SK-N-SH (cell line): ENCODE data around the gene CCR9. TPM values are rescaled to one million over a fixed set of nuclear protein-coding genes. Genes with fewer than 3 reads are reported as not detected.

Experiments
- CTCF ChIA-PET: fragments of 300-600, 350-600 bp; formaldehyde crosslinking; extraction: SDS; loops from one replicate; lab custom pipeline; 2021; lab: Yijun Ruan, JAX
- POLR2A ChIA-PET: fragments of 350-600 bp; sonication (Branson Sonifier 250); formaldehyde crosslinking; extraction: SDS; loops from one replicate; lab custom pipeline; 2020; ENCODE audit warnings: antibody characterized with exemption, inconsistent platforms; lab: Yijun Ruan, JAX
- DNase-seq: peaks from one replicate; pipeline ENCODE4 v3.0.0; 2012
- H2AFZ ChIP-seq: fragments of 200-600 bp; sonication (generic); 2 replicates; pipeline ENCODE4 v1.8.1; 2016; ENCODE audit warnings: antibody characterized with exemption, mild to moderate bottlenecking, low read depth
- H3F3A ChIP-seq: fragments of 200-600 bp; sonication (generic); replicated peaks from 2 replicates; pipeline ENCODE3; 2016; ENCODE audit warnings: antibody characterized with exemption, mild to moderate bottlenecking; ENCODE audit not compliant: insufficient read depth
- H3K27ac ChIP-seq, 2 experiments: fragments of 200-500 bp in 1 of 2; fragments of 200-600 bp in 1 of 2; sonication (Bioruptor generic) in 1 of 2; sonication (generic), shearing (Covaris generic) in 1 of 2; 2 replicates each; pipeline versions ENCODE4 v1.5.1 to v1.6.1; 2014 to 2016; ENCODE audit warnings: low read depth in 2 of 2, inconsistent platforms in 1 of 2, low read length in 1 of 2, mild to moderate bottlenecking in 1 of 2, mixed read lengths in 1 of 2
- H3K27me3 ChIP-seq: fragments of 200-600 bp; sonication (generic), shearing (Covaris generic); 2 replicates; pipeline ENCODE4 v1.6.1; 2016; ENCODE audit warnings: mixed run types; ENCODE audit not compliant: insufficient read depth
- H3K36me3 ChIP-seq, 2 experiments: fragments of 200-500 bp in 1 of 2; fragments of 200-600 bp in 1 of 2; sonication (Bioruptor generic) in 1 of 2; sonication (generic) in 1 of 2; replicated peaks in 1 of 2; 2 replicates each; pipeline versions ENCODE3 to v1.5.1; 2014 to 2016; ENCODE audit warnings: low read length in 1 of 2, mild to moderate bottlenecking in 1 of 2; ENCODE audit not compliant: insufficient read depth in 2 of 2, control insufficient read depth in 1 of 2
- H3K4me1 ChIP-seq, 2 experiments: fragments of 200-500 bp in 1 of 2; fragments of 200-600 bp in 1 of 2; sonication (Bioruptor generic) in 1 of 2; sonication (generic), shearing (Covaris generic) in 1 of 2; 2 replicates each; pipeline versions ENCODE4 v1.5.1 to v1.6.1; 2014 to 2016; ENCODE audit warnings: low read depth in 1 of 2, low read length in 1 of 2, mixed run types in 1 of 2; ENCODE audit not compliant: insufficient read depth in 2 of 2, control insufficient read depth in 1 of 2
- H3K4me2 ChIP-seq: fragments of 200-600 bp; sonication (generic), shearing (Covaris generic); 2 replicates; pipeline ENCODE4 v1.6.1; 2017; ENCODE audit warnings: mixed run types
- H3K4me3 ChIP-seq, 2 experiments: fragments of 200-500 bp in 1 of 2; fragments of 200-600 bp in 1 of 2; sonication (Bioruptor generic) in 1 of 2; sonication (generic), shearing (Covaris generic) in 1 of 2; 2 replicates each; pipeline versions ENCODE4 v1.5.1 to v1.8.1; 2014 to 2016; ENCODE audit warnings: low read depth in 2 of 2, inconsistent platforms in 1 of 2, low read length in 1 of 2, mild to moderate bottlenecking in 1 of 2, mixed read lengths in 1 of 2, moderate library complexity in 1 of 2
- H3K79me2 ChIP-seq: fragments of 200-600 bp; sonication (generic); 2 replicates; pipeline ENCODE4 v1.8.1; 2017; ENCODE audit warnings: mild to moderate bottlenecking; ENCODE audit not compliant: insufficient read depth
- H3K9ac ChIP-seq: fragments of 200-600 bp; sonication (generic); 2 replicates; pipeline ENCODE4 v1.6.1; 2017; ENCODE audit warnings: mixed run types
- H3K9me2 ChIP-seq: fragments of 200-600 bp; sonication (generic); 2 replicates; pipeline ENCODE4 v1.6.1; 2017; ENCODE audit warnings: mixed run types
- H3K9me3 ChIP-seq: fragments of 200-600 bp; sonication (generic); 2 replicates; pipeline ENCODE4 v1.6.1; 2017; ENCODE audit warnings: mixed run types, mild to moderate bottlenecking, moderate library complexity
- H4K20me1 ChIP-seq: fragments of 200-600 bp; sonication (generic); 2 replicates; pipeline ENCODE4 v1.6.1; 2017; ENCODE audit warnings: mild to moderate bottlenecking, mixed run types; ENCODE audit not compliant: insufficient read depth
- CHD2 ChIP-seq: fragments of 150-350 bp; IDR thresholded peaks from 2 replicates; pipeline ENCODE4 v1.6.1; 2018; ENCODE audit warnings: low read length; ENCODE audit not compliant: partially characterized antibody
- EP300 ChIP-seq, 2 experiments: IDR thresholded peaks; 2 replicates each; pipeline versions ENCODE4 v1.4.0 to v1.6.1; 2012; ENCODE audit warnings: borderline replicate concordance in 1 of 2, low read depth in 1 of 2, low read length in 1 of 2
- FOSL2 ChIP-seq: IDR thresholded peaks from 2 replicates; pipeline ENCODE4 v1.4.0; 2012; ENCODE audit warnings: low read depth, mild to moderate bottlenecking, moderate library complexity, borderline replicate concordance
- GATA2 ChIP-seq: sonication (generic); formaldehyde crosslinking; IDR thresholded peaks from 2 replicates; pipeline ENCODE4 v1.5.0; 2020; ENCODE audit warnings: mild to moderate bottlenecking, missing genetic modification reagents
- MEF2A ChIP-seq: IDR thresholded peaks from 2 replicates; pipeline ENCODE4 v1.4.0; 2012; ENCODE audit warnings: low read depth, borderline replicate concordance
- NRF1 ChIP-seq: IDR thresholded peaks from 2 replicates; pipeline ENCODE4 v1.6.1; 2012; ENCODE audit warnings: low read depth, mild to moderate bottlenecking, low read length
- RXRA ChIP-seq: IDR thresholded peaks from 2 replicates; pipeline ENCODE4 v1.4.0; 2012; ENCODE audit warnings: low read depth, mild to moderate bottlenecking, borderline replicate concordance
- SIN3A ChIP-seq: IDR thresholded peaks from 2 replicates; pipeline ENCODE4 v1.6.1; 2012; ENCODE audit warnings: low read depth, mild to moderate bottlenecking, low read length, moderate library complexity, borderline replicate concordance
- TAF1 ChIP-seq: IDR thresholded peaks from 2 replicates; pipeline ENCODE4 v1.6.1; 2012; ENCODE audit warnings: low read depth, mild to moderate bottlenecking, low read length, moderate library complexity, borderline replicate concordance
- TCF12 ChIP-seq: IDR thresholded peaks from 2 replicates; pipeline ENCODE4 v1.4.0; 2012
- WGBS: methylation state at CpG from one replicate; pipeline ENCODE4 v1.1.6; 2017; ENCODE audit warnings: low lambda C conversion rate; 5-methylcytosine and 5-hydroxymethylcytosine counted together
- polyA plus RNA-seq, 3 experiments: library from polyadenylated mRNA; depleted of rRNA; stranded (reverse); fragments of >200 nt; gene quantifications; 2 replicates each; pipeline ENCODE4 v1.2.3, GENCODE V29; 2012
- TF ChIP-seq, protein P1 (sequence below): IDR thresholded peaks from 2 replicates; pipeline ENCODE4 v1.4.0; 2012; ENCODE audit warnings: low read depth, borderline replicate concordance
- TF ChIP-seq, protein P2 (sequence below): IDR thresholded peaks from 2 replicates; pipeline ENCODE4; 2012
- TF ChIP-seq, protein P3 (sequence below): IDR thresholded peaks from 2 replicates; pipeline ENCODE4 v1.6.1; 2012; ENCODE audit warnings: mild to moderate bottlenecking, low read depth, low read length, moderate library complexity
- TF ChIP-seq, protein P4 (sequence below): fragments of 200-600 bp; sonication (generic); IDR thresholded peaks from 2 replicates; pipeline ENCODE4 v1.6.1; 2017; ENCODE audit warnings: antibody characterized with exemption, mild to moderate bottlenecking, moderate library complexity
- TF ChIP-seq, protein P5 (sequence below): IDR thresholded peaks from 2 replicates; pipeline ENCODE4 v1.4.0; 2012; ENCODE audit warnings: low read depth, borderline replicate concordance

Gene CCR9
- polyA plus RNA-seq, 1 of the 3 experiments (the other 2 are of a cell fraction), result not detected

DNA sequence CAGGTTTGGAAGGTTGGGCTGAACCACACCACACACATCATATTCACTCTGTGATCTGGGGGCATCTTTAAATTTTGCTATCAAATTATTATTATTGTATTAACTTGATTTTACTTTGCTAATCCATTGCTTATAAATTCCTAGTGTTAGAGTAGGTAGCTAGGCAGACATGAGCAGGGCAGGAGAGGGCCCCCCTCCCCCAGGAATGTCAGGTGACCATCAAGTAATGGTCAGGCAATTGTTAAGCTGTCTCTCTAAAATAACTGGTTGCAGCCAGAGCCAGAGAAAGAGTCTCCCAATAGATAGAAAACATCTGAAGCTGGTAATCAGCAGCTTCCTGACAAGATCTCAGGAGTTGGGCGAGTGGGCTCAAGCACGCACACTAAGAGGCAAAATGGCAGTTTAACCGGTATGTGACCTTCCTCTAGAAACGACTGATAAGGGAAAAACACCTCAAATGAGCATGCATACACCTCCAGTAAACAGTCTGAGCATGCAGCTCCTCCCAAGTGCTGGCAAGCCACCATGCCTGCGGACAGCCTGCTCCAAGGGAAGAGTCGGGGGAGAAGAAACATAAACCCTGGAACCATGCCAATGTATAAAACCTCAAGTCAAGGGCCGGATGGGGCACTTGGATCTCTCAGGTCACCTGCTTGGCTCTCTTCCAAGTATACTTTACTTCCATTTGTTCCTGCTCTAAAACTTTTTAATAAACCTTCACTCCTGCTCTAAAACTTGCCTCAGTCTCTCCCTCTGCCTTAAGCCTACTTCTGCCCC is 53.8 kb downstream of the CCR9 start:
- H3K27ac ChIP-seq, result no peak overlapping the region
- H3K9ac ChIP-seq, result no peak overlapping the region
- WGBS, result 88% methylated on average over 7 of the region's 7 CpGs
- H3K9me2 ChIP-seq, result no peaks in the 10 kb centered on the region
- peaks cover 0 to 18% of the 10 kb centered on the region in 2 experiments; a peak in 1 of 4 replicates for H3K4me1 ChIP-seq
- CTCF ChIA-PET, result interaction anchor here (1.0 to 13.6 kb wide), 16 partner anchors 11 to 284 kb away, joined by 3 to 280 read pairs (median 8); no protein-coding TSS in a partner anchor
- H4K20me1 ChIP-seq, result no peaks in the 10 kb centered on the region
- no peaks in the 10 kb centered on the region for H3F3A ChIP-seq
- TF ChIP-seq, protein P1, sequence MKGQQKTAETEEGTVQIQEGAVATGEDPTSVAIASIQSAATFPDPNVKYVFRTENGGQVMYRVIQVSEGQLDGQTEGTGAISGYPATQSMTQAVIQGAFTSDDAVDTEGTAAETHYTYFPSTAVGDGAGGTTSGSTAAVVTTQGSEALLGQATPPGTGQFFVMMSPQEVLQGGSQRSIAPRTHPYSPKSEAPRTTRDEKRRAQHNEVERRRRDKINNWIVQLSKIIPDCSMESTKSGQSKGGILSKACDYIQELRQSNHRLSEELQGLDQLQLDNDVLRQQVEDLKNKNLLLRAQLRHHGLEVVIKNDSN, result no peak
- TF ChIP-seq CHD2 (no peak), RXRA (no peak)
- TF ChIP-seq, protein P2, sequence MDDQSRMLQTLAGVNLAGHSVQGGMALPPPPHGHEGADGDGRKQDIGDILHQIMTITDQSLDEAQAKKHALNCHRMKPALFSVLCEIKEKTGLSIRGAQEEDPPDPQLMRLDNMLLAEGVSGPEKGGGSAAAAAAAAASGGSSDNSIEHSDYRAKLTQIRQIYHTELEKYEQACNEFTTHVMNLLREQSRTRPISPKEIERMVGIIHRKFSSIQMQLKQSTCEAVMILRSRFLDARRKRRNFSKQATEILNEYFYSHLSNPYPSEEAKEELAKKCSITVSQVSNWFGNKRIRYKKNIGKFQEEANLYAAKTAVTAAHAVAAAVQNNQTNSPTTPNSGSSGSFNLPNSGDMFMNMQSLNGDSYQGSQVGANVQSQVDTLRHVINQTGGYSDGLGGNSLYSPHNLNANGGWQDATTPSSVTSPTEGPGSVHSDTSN, result no peak
- POLR2A ChIA-PET, result interaction anchor here (1.6 kb wide), 1 partner anchor 10 kb away, joined by 7 read pairs; no protein-coding TSS in a partner anchor
- no peaks in the 10 kb centered on the region for H3K9me3 ChIP-seq
- H2AFZ ChIP-seq, result no peak overlapping the region
- no peaks in the 10 kb centered on the region for H3K27me3 ChIP-seq
- DNase-seq, result no peak
- H3K4me2 ChIP-seq, result no peak overlapping the region
- no peak overlapping the region for H3K4me3 ChIP-seq
- no peaks in the 10 kb centered on the region for H3K79me2 ChIP-seq
- H3K36me3 ChIP-seq, result peaks cover 7 to 22% of the 10 kb centered on the region in 2 experiments

DNA sequence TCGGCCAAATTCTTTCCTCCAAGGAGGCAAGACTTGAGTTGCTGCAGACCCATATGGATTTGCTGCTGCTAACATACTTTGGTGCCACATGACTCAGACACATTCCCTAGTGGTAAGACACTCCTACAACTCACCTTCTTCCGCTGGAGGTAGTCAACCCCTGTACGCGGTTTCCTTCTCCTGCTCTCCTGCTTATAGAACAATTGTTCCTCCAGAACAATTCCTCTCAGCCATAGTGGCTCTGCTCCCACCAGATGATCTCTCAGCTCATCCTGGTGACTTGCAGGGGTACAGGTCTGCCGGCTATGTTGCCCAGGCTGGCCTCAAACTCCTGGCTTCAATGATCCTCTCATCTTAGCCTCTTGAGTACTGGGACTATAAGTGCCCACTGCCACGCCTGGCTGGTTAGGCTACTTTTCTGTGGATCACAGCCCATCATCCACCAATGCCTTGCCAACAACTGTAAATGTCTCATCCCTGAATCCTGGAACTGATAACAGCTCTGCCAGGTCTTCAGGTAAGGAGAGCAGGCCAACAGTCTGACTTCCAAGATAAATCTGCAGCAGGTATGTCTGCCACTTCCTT is 54.5 kb downstream of the CCR9 start:
- peaks cover 4 to 19% of the 10 kb centered on the region in 2 experiments for H3K36me3 ChIP-seq
- no peak for DNase-seq
- ChIA-PET POLR2A (no interaction called here), CTCF (interaction anchor here (1.0 to 13.6 kb wide), 6 partner anchors 10 to 173 kb away, joined by 3 to 280 read pairs (median 16); no protein-coding TSS in a partner anchor)
- 90% methylated on average over 6 of the region's 6 CpGs for WGBS
- H3K4me1 ChIP-seq, result peaks cover 0 to 18% of the 10 kb centered on the region in 2 experiments; a peak in 1 of 4 replicates
- no peaks in the 10 kb centered on the region for H3K9me2 ChIP-seq
- no peak overlapping the region for H3K4me2 ChIP-seq
- no peaks in the 10 kb centered on the region for H3K79me2 ChIP-seq
- no peaks in the 10 kb centered on the region for H3F3A ChIP-seq
- H3K27ac ChIP-seq, result no peak overlapping the region
- H3K9ac ChIP-seq, result no peak overlapping the region
- no peaks in the 10 kb centered on the region for H3K27me3 ChIP-seq
- H2AFZ ChIP-seq, result no peak overlapping the region
- no peaks in the 10 kb centered on the region for H4K20me1 ChIP-seq
- no peaks in the 10 kb centered on the region for H3K9me3 ChIP-seq
- H3K4me3 ChIP-seq, result no peak overlapping the region
- TF ChIP-seq SIN3A (no peak), FOSL2 (no peak), MEF2A (no peak), EP300 (IDR thresholded peaks at IDR 0.05; ENCODE audit: borderline replicate concordance in 1 of 2, low read depth in 1 of 2, low read length in 1 of 2) (no peak), GATA2 (CRISPR knock-in tag) (no peak), TAF1 (no peak), TCF12 (no peak), NRF1 (no peak)
- TF ChIP-seq, protein P3, sequence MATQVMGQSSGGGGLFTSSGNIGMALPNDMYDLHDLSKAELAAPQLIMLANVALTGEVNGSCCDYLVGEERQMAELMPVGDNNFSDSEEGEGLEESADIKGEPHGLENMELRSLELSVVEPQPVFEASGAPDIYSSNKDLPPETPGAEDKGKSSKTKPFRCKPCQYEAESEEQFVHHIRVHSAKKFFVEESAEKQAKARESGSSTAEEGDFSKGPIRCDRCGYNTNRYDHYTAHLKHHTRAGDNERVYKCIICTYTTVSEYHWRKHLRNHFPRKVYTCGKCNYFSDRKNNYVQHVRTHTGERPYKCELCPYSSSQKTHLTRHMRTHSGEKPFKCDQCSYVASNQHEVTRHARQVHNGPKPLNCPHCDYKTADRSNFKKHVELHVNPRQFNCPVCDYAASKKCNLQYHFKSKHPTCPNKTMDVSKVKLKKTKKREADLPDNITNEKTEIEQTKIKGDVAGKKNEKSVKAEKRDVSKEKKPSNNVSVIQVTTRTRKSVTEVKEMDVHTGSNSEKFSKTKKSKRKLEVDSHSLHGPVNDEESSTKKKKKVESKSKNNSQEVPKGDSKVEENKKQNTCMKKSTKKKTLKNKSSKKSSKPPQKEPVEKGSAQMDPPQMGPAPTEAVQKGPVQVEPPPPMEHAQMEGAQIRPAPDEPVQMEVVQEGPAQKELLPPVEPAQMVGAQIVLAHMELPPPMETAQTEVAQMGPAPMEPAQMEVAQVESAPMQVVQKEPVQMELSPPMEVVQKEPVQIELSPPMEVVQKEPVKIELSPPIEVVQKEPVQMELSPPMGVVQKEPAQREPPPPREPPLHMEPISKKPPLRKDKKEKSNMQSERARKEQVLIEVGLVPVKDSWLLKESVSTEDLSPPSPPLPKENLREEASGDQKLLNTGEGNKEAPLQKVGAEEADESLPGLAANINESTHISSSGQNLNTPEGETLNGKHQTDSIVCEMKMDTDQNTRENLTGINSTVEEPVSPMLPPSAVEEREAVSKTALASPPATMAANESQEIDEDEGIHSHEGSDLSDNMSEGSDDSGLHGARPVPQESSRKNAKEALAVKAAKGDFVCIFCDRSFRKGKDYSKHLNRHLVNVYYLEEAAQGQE, result no peak
- TF ChIP-seq, protein P4, sequence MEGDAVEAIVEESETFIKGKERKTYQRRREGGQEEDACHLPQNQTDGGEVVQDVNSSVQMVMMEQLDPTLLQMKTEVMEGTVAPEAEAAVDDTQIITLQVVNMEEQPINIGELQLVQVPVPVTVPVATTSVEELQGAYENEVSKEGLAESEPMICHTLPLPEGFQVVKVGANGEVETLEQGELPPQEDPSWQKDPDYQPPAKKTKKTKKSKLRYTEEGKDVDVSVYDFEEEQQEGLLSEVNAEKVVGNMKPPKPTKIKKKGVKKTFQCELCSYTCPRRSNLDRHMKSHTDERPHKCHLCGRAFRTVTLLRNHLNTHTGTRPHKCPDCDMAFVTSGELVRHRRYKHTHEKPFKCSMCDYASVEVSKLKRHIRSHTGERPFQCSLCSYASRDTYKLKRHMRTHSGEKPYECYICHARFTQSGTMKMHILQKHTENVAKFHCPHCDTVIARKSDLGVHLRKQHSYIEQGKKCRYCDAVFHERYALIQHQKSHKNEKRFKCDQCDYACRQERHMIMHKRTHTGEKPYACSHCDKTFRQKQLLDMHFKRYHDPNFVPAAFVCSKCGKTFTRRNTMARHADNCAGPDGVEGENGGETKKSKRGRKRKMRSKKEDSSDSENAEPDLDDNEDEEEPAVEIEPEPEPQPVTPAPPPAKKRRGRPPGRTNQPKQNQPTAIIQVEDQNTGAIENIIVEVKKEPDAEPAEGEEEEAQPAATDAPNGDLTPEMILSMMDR, result no peak
- TF ChIP-seq, protein P5, sequence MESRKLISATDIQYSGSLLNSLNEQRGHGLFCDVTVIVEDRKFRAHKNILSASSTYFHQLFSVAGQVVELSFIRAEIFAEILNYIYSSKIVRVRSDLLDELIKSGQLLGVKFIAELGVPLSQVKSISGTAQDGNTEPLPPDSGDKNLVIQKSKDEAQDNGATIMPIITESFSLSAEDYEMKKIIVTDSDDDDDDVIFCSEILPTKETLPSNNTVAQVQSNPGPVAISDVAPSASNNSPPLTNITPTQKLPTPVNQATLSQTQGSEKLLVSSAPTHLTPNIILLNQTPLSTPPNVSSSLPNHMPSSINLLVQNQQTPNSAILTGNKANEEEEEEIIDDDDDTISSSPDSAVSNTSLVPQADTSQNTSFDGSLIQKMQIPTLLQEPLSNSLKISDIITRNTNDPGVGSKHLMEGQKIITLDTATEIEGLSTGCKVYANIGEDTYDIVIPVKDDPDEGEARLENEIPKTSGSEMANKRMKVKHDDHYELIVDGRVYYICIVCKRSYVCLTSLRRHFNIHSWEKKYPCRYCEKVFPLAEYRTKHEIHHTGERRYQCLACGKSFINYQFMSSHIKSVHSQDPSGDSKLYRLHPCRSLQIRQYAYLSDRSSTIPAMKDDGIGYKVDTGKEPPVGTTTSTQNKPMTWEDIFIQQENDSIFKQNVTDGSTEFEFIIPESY, result no peak
